Stimulated activated CD8-positive, alpha-beta memory T cell treated with anti-CD3 and anti-CD28 coated beads, Interleukin-12 subunit alpha, Interleukin-12 subunit beta, amount 100 ng/mL, for 1 hour (primary cell): Measurements from ENCODE around the gene KCNQ1.

ENCODE experiments used
- DNase-seq: peaks from one replicate; pipeline ENCODE4 v3.0.0-alpha.2; 2020; ENCODE audit warnings: low read depth

Gene KCNQ1

GRCh38 chr11:2699531-2700414 is 255.0 kb downstream of the KCNQ1 start, which contains the start of gene KCNQ1OT1:
Gene KCNQ1OT1, minus strand, starts transcription at chr11:2699994.
- peak; percentile 68 for DNase-seq

GRCh38 chr11:2700415-2701211 is 255.8 kb downstream of the KCNQ1 start:
- DNase-seq: no peak

GRCh38 chr11:2701230-2701629 is 256.4 kb downstream of the KCNQ1 start:
- no peak for DNase-seq

GRCh38 chr11:2701898-2702434 is 257.2 kb downstream of the KCNQ1 start:
- DNase-seq: no peak

GRCh38 chr11:2702771-2703362 is 258.1 kb downstream of the KCNQ1 start:
- DNase-seq: no peak

- no peak for DNase-seq
Observed at GRCh38 chr11:2703363-2704141, 258.7 kb downstream of the KCNQ1 start.

- DNase-seq: no peak
Observed at GRCh38 chr11:2704356-2704755, 259.5 kb downstream of the KCNQ1 start.

GRCh38 chr11:2704896-2705606 is 260.2 kb downstream of the KCNQ1 start:
- DNase-seq: no peak

- DNase-seq: no peak
Observed at GRCh38 chr11:2706321-2706720, 261.5 kb downstream of the KCNQ1 start.

GRCh38 chr11:2707736-2708135 is 262.9 kb downstream of the KCNQ1 start:
- no peak for DNase-seq

GRCh38 chr11:2708151-2708581 is 263.4 kb downstream of the KCNQ1 start:
- no peak for DNase-seq

- no peak for DNase-seq
Observed at GRCh38 chr11:2708757-2709281, 264.0 kb downstream of the KCNQ1 start.

- no peak for DNase-seq
Observed at GRCh38 chr11:2709429-2709828, 264.6 kb downstream of the KCNQ1 start.

GRCh38 chr11:2711161-2711560 is 266.4 kb downstream of the KCNQ1 start:
- no peak for DNase-seq

- no peak for DNase-seq
Observed at GRCh38 chr11:2713094-2713493, 268.3 kb downstream of the KCNQ1 start.

- no peak for DNase-seq
Observed at GRCh38 chr11:2713661-2714462, 269.1 kb downstream of the KCNQ1 start.

GRCh38 chr11:2714463-2714800 is 269.6 kb downstream of the KCNQ1 start:
- DNase-seq: no peak

- DNase-seq: no peak
Observed at GRCh38 chr11:2714871-2715270, 270.1 kb downstream of the KCNQ1 start.

GRCh38 chr11:2715716-2716350 is 271.0 kb downstream of the KCNQ1 start:
- DNase-seq: no peak
